ENCODE measurements around the gene ZDHHC14. TPM values are rescaled to one million over a fixed set of nuclear protein-coding genes. Genes with fewer than 3 reads are reported as not detected.
"Not testable (repeated sequence)": the region's sequence is repeated elsewhere in the genome, so short reads cannot be mapped to it uniquely, and the experiment has no call there.

ZDHHC14 gene
- total and polyA plus RNA-seq, 2 experiments from 2014 or later, result 3.0 to 7.4 TPM

DNA sequence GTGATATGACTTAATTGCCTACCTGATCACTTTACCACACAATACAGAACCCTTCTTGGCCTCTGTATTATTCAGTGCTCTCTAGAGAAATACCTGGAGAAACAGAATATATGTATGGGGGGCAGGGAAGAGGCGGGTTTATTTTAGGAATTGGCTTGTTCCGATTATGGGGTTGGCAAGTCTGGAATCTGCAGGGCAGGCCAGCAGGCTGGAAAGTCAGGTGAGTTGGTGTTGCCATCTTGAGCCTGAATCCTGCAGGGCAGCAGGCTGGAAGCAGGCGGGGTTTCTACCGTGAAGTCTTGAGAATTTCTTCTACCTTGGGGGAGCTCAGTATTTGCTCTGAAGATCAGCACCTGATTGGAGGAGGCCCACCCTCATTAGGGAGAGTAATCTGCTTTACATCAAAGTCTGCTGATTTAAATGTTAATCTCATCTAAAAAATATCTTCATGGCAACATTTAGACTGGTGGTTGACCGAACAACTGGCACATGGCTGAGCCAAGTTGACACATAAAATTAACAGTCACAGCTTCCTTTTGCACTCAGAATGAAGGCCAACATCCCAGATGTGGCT is 193.9 kb downstream of the ZDHHC14 start:
- Histone ChIP-seq H3K27ac (ENCODE audit: low read depth) (no peak overlapping the region), H3K36me3 (ENCODE audit: insufficient read depth) (no peaks in the 10 kb centered on the region), H3F3A (replicated peaks; ENCODE audit: low read depth) (no peaks in the 10 kb centered on the region), H3K4me3 (no peak overlapping the region), H3K4me1 (ENCODE audit: insufficient read depth) (no peaks in the 10 kb centered on the region), H3K4me2 (no peak overlapping the region), H3K9me2 (ENCODE audit: insufficient read depth) (peaks cover 4% of the 10 kb centered on the region; the same call in 1 of the 2 replicates), H2AFZ (no peak overlapping the region), H3K27me3 (ENCODE audit: insufficient read depth) (no peaks in the 10 kb centered on the region), H4K20me1 (replicated peaks; ENCODE audit: insufficient read depth) (no peaks in the 10 kb centered on the region), H3K79me2 (replicated peaks; ENCODE audit: insufficient read depth) (no peaks in the 10 kb centered on the region)
- no peak for TF ChIP-seq STAT1 (IDR thresholded peaks at IDR 0.05; ENCODE audit: unreplicated experiment)
- no peak for TF ChIP-seq ZNF331 (CRISPR knock-in tag; IDR thresholded peaks at IDR 0.05; ENCODE audit: low read depth)
- TF ChIP-seq EZH2phosphoT487 (IDR thresholded peaks at IDR 0.05; ENCODE audit: unreplicated experiment), result no peak
- no peak overlapping the region for H3K4me3 Mint-ChIP-seq
- no peak for DNase-seq (ENCODE audit: low spot score)
- no peaks in the 10 kb centered on the region for H3K36me3 Mint-ChIP-seq (ENCODE audit: low read depth)
- no peak overlapping the region for H3K27ac Mint-ChIP-seq
- peaks cover 12% of the 10 kb centered on the region; the same call in 2 of the 3 replicates for H3K4me1 Mint-ChIP-seq
- H3K27me3 Mint-ChIP-seq (ENCODE audit: insufficient read depth, low read depth, poor library complexity), result peaks cover 4% of the 10 kb centered on the region
- no peak for ATAC-seq
- no peaks in the 10 kb centered on the region for H3K9me3 Mint-ChIP-seq

DNA sequence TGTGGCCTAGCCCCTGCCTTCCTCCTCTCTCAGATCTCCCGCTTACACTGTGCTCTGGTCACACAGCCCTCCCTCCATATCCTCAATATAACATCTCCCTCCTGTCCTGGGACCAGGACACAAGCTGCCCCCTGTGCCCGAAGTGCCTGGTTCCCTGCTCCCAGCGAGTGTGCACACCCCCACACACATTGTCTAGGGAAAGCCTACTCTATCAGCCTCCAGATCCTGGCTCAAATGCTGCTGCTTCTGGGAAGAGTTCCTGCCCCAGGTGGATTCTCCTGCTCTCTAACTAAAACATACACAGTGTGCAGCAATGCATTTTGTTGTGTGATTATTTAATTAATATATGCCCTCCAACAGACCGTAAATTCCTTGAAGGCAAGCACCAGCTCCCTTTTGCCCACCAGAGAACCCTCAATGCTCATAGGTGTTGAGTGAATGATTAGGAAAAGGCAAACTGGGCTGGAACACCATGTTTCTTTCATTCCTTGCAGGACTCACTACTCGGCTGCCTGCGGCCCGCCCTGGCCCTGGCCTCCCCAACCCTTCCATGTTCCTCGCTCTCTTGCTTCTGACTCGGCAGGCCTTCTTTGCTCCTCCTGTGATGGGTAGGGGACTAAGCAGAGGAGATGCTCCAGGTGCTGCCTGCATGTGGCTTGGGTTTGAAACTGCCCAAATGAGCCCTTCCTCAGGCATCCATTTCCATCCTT is 194.6 kb downstream of the ZDHHC14 start:
- no peaks in the 10 kb centered on the region for H3K36me3 ChIP-seq (ENCODE audit: insufficient read depth)
- no peak overlapping the region for H3K4me2 ChIP-seq
- Mint-ChIP-seq H3K27me3 (ENCODE audit: insufficient read depth, low read depth, poor library complexity) (peaks cover 4% of the 10 kb centered on the region), H3K4me3 (no peak overlapping the region), H3K27ac (no peak overlapping the region), H3K9me3 (no peaks in the 10 kb centered on the region; the same call in 2 of the 3 replicates), H3K4me1 (peaks cover 12% of the 10 kb centered on the region; the same call in 2 of the 3 replicates), H3K36me3 (ENCODE audit: low read depth) (no peaks in the 10 kb centered on the region)
- DNase-seq (ENCODE audit: low spot score) (no peak), ATAC-seq (no peak)
- H3K27me3 ChIP-seq (ENCODE audit: insufficient read depth), result no peaks in the 10 kb centered on the region
- no peak overlapping the region for H2AFZ ChIP-seq
- H3K4me1 ChIP-seq (ENCODE audit: insufficient read depth), result no peaks in the 10 kb centered on the region
- no peak overlapping the region for H3K4me3 ChIP-seq
- no peaks in the 10 kb centered on the region for H4K20me1 ChIP-seq (replicated peaks; ENCODE audit: insufficient read depth)
- H3F3A ChIP-seq (replicated peaks; ENCODE audit: low read depth), result no peaks in the 10 kb centered on the region
- H3K79me2 ChIP-seq (replicated peaks; ENCODE audit: insufficient read depth), result no peaks in the 10 kb centered on the region
- no peak for TF ChIP-seq EZH2 (IDR thresholded peaks at IDR 0.05; ENCODE audit: low read depth, unreplicated experiment)
- TF ChIP-seq, protein P1, sequence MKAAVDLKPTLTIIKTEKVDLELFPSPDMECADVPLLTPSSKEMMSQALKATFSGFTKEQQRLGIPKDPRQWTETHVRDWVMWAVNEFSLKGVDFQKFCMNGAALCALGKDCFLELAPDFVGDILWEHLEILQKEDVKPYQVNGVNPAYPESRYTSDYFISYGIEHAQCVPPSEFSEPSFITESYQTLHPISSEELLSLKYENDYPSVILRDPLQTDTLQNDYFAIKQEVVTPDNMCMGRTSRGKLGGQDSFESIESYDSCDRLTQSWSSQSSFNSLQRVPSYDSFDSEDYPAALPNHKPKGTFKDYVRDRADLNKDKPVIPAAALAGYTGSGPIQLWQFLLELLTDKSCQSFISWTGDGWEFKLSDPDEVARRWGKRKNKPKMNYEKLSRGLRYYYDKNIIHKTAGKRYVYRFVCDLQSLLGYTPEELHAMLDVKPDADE (IDR thresholded peaks at IDR 0.05), result no peak
- no peak for TF ChIP-seq ZNF331 (CRISPR knock-in tag; IDR thresholded peaks at IDR 0.05; ENCODE audit: low read depth)
- no peak for TF ChIP-seq JUNB (IDR thresholded peaks at IDR 0.05; ENCODE audit: unreplicated experiment)
- no peak for TF ChIP-seq POLR2AphosphoS5 (IDR thresholded peaks at IDR 0.05; ENCODE audit: low read depth)
- TF ChIP-seq CREB1 (CRISPR knock-in tag; IDR thresholded peaks at IDR 0.05; ENCODE audit: low read depth), result no peak
- TF ChIP-seq EZH2phosphoT487 (IDR thresholded peaks at IDR 0.05; ENCODE audit: unreplicated experiment), result no peak
- no peak for TF ChIP-seq ZNF114 (CRISPR knock-in tag; IDR thresholded peaks at IDR 0.05)
- no peak for TF ChIP-seq REST (IDR thresholded peaks at IDR 0.05; ENCODE audit: unreplicated experiment)
- H3K27ac ChIP-seq (ENCODE audit: low read depth), result no peak overlapping the region
- H3K9me2 ChIP-seq (ENCODE audit: insufficient read depth), result peaks cover 4% of the 10 kb centered on the region; the same call in 1 of the 2 replicates

DNA sequence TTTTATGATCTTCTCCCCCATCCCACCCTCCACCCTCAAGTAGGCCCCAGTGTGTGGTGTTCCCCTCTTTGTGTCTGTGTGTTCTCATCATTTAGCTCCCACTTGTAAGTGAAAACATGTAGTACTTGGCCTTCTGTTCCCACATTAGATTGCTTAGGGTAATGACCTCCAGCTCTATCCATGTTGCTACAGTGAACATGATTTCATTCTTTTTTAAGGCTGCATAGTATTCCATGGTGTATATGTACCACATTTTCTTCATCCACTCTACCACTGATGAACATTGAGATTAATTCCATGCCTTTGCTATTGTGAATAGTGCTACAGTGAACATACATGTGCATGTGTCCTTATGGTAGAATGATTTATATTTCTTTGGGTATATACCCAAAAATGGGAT is 196.0 kb downstream of the ZDHHC14 start:
- H3K27ac ChIP-seq (ENCODE audit: low read depth); DNase-seq (ENCODE audit: low spot score); H3K4me3 Mint-ChIP-seq; H3K4me3 ChIP-seq; H4K20me1 ChIP-seq (replicated peaks; ENCODE audit: insufficient read depth); H3F3A ChIP-seq (replicated peaks; ENCODE audit: low read depth); H3K4me2 ChIP-seq; H3K9me3 Mint-ChIP-seq; H3K27me3 ChIP-seq (ENCODE audit: insufficient read depth); H3K4me1 Mint-ChIP-seq; H3K9me2 ChIP-seq (ENCODE audit: insufficient read depth); H3K36me3 ChIP-seq (ENCODE audit: insufficient read depth); H3K27me3 Mint-ChIP-seq (ENCODE audit: insufficient read depth, low read depth, poor library complexity); H2AFZ ChIP-seq; H3K4me1 ChIP-seq (ENCODE audit: insufficient read depth); H3K36me3 Mint-ChIP-seq (ENCODE audit: low read depth); ATAC-seq; H3K27ac Mint-ChIP-seq; H3K79me2 ChIP-seq (replicated peaks; ENCODE audit: insufficient read depth): not testable (repeated sequence)

DNA sequence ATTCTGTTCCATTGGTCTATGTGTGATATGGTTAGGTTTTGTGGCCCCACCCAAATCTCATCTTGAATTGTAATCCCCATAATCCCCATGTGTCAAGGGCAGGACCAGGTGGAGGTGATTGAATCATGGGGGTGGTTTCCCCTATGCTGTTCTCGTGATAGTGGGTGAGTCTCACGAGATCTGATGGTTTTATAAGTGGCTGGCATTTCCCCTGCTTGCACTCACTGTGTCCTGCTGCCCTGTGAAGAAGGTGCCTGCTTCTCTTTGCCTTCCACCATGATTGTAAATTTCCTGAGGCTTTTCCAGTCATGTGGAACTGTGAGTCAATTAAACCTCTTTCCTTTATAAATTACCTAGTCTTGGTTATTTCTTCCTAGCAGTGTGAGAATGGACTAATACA is 197.5 kb downstream of the ZDHHC14 start:
- H3K27ac Mint-ChIP-seq; H3K79me2 ChIP-seq (replicated peaks; ENCODE audit: insufficient read depth); H4K20me1 ChIP-seq (replicated peaks; ENCODE audit: insufficient read depth); H3K27me3 Mint-ChIP-seq (ENCODE audit: insufficient read depth, low read depth, poor library complexity); H3K4me1 Mint-ChIP-seq; H3K27ac ChIP-seq (ENCODE audit: low read depth); H3K4me2 ChIP-seq; DNase-seq (ENCODE audit: low spot score); H3K4me3 ChIP-seq; H3K9me3 Mint-ChIP-seq; H3F3A ChIP-seq (replicated peaks; ENCODE audit: low read depth); H3K36me3 Mint-ChIP-seq (ENCODE audit: low read depth); H3K9me2 ChIP-seq (ENCODE audit: insufficient read depth); H3K4me1 ChIP-seq (ENCODE audit: insufficient read depth); H3K36me3 ChIP-seq (ENCODE audit: insufficient read depth); H3K4me3 Mint-ChIP-seq; H2AFZ ChIP-seq; H3K27me3 ChIP-seq (ENCODE audit: insufficient read depth); ATAC-seq: not testable (repeated sequence)
